Suppressor macrophage treated with lipopolysaccharide for 4 hours (primary cell): ENCODE measurements around the gene MBD6.
"Not testable (repeated sequence)": the region's sequence is repeated elsewhere in the genome, so short reads cannot be mapped to it uniquely, and the experiment has no call there.

Experiments
- DNase-seq: peaks from one replicate; pipeline ENCODE4 v3.0.0-alpha.2; 2020

MBD6 gene

DNA sequence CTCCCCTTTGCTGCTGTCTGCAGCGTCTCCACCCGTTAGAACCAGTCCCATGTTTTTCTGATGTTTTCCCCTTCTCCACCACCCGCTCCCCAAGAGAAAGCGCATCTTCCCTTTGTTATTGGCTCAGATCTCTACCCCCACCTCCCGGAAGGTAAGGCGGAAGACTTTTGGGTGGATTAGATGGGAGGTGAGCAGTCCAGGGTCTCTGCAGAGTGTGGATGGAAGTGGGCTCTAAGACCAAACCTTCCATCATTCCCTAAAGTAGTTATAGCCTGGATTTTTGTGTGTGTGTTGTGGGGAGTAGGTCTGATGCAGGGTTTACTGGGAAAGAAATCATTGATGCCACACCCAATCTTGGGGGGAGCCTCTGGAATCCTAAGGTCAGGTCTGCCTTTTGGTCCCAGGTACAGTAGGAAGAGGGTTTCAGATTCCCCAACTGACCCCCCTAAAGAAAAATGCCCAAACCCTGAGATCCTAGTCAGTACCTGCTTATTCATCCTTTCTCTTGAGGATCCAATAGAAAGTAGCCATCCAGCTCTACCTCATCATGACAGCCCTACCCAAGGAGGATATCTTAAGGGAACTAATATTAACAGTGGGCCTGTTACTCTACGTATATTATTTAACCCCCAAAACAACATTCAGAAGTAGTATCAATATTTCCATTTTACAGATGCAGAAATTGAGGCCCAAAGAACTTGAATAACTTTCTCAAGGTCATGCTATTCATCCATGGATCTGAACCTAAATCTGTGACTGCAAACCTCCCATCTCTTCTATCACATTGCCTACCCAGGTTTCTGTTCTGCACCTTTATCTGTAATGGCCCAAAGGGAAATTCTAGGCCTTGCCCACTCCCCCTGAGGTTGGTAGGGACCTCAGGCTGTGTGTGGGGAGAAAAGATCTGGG lies 28.3 kb downstream of the MBD6 start:
- no peak for DNase-seq

DNA sequence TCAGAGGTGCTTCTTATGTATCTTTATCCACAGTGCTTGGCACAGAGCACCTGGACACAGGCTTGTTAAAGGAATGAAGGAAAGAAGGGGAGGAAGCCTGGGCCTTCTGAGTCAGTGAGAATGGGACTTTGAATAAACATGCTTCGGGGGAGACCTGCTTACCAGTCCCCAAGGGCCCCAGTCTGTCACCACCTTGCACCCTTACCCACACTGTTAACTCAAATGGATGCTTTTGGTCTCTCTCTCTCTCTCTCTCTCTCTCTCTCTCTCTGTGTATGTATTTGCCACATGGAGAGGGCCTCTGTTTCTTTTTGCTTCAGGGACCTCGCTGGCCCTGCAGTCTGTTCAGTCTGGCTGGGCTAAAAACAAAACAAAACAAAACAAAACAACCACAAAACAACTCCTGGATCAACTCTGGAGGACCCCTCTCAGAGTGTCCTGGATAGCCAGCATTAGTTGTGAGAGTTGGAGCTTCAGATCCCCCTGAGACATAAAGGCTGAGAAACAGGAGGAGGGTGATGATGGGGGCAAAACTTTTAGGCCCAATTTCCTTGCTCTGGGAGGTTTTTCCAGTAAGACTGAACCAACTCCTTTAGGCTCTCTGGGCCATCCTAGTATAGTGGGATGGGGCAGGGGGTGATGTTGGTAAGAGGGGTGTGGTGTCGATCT lies 29.1 kb downstream of the MBD6 start:
- DNase-seq = no peak

DNA sequence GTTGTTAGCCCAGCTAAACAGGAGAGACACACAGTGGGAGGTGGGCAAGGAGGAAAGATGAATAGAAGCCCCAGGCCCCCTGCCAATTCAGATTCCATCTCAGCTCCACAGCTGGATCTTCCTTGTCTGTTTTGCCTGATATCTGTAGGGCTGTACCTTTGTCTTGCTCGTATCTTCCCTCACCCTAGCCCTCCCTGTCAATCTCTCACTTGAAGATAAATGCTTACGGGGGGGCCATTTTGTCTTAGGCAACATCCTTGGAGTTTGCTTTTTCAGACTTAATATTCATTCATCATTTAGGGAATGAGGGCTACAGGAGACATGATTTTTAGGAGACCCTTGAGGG lies 29.7 kb downstream of the MBD6 start:
- DNase-seq = no peak

DNA sequence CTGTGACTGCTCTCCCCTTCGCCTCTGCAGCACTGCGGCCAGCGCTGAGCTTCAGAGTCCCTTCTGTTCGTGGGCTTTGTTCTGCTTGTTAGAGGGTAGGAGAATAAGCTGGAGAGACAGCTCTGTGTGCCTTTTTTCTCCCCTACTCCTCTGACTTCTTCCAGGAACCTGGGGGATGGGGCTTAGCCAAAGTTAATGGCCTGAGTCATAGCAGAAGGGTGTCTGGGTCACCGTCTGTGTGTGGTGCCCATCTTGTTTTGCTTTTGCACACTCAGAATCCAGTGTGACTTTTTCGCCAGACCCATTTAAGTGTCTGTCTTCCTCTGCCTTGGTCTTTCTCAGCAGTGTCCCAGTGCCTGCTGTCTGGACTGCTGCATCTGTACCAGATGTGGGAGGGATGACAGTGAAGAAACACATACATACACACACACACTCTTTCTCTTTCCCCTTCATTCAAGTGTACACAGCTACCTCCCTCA lies 30.2 kb downstream of the MBD6 start:
- no peak for DNase-seq

DNA sequence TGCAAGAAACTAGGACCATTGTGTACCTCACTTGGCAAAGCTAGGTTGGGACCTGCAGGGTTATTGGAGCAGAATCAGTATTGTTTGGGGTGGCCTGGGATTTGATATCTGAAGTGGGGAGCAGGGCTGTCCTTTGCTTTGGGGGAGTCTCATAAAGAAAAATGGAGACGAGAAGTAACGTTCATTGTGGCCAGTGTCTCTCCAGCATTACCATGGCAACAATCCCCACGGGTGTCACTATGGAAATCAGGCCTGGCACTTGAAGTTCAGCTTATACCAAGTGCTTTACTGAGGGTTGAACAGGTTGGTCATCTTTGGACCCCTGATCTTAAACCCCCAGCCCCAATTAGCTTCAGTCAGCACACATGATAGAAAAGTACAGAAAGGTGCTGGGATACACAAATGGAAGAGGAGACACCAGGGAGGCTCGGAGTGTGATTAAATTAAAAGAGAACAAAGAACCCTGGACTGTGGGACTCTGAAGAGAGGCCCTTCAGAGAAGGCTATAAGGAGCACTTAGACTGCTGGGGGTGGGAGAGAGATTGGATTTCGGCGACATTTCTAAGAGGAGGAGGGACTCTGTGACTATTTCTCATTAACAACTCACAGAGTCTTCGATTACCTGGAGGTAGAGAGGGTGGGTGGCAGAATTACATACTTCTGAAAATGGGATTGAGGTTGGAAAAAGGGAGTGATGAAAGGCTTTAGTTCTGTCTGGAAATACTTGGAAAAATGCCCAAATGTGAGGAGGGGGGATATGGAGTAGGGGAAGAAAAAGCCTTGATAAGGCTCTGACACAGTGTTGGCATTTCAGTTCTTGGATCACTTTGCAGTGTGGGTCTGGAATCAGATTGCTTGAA lies 30.9 kb downstream of the MBD6 start:
- DNase-seq = no peak

DNA sequence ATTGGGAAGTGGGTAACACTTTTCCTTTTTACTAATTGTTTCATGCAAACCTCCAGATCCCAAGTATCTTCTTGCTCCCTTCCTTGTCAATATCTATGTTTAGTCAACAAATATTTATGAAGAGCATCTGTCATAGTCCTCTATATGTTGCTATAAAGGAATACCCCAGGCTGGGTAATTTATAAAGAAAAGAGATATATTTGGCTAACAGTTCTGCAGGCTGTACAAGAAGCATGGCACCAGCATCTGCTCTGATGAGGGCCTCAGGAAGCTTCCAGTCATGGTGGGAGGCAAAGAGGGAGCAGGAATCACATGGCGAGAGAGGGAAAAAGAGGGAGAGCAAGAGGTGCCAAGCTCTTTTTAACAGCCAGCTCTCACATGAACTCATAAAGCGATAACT lies 31.8 kb downstream of the MBD6 start:
- DNase-seq = no peak

DNA sequence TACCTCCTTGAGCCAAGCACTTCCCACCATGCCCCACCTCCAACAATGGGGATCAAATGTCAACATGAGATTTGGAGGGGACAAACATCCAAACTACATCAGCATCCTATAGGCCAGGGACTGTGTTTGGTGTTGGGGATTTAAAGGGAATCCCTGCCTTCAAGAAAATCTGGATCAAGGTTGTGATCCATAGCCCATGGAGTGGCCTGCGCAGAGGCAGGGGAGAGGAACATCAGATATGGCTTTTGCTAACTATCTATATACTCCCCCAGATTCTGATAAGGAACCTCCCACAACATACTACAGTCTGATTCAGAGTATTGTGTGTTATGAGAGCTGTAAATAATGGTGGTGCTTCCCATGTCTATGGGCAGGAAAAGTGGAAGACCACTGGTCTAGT lies 32.3 kb downstream of the MBD6 start:
- no peak for DNase-seq

DNA sequence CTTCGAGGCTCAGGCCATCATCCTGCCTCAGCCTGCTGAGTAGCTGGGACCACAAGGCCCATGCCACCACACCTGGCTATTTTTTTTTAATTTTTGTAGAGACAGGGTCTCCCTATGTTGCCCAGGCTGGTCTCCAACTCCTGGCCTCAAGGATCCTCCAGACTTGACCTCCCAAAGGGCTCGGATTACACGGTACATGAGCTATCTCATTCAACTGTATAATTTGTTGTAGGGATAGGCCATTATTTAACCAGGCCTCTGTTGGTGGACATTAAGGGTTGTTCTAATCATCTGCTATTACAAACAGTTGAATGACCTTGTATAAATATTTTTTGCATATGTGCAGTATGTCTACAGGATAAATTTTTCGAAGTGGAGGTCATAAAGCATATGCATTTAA lies 36.2 kb downstream of the MBD6 start:
- DNase-seq = no peak

DNA sequence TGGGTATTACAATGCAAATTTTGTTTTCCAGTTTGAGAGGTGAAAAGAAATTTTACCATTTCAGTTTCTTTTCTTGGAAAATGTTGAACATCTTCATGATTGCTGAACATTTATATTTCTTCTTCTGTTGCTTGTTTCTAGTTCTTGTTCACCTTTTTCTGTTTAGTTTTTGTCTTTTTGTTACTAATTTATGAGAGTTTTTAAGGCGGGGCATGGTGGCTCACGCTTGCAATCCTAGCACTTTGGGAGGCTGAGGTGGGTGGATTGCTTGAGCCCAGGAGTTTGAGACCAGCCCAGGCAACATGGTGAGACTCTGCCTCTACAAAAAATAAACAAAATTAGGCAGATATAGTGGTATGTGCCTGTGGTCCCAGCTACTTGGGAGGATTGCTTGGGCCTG lies 37.9 kb downstream of the MBD6 start:
- DNase-seq = no peak

DNA sequence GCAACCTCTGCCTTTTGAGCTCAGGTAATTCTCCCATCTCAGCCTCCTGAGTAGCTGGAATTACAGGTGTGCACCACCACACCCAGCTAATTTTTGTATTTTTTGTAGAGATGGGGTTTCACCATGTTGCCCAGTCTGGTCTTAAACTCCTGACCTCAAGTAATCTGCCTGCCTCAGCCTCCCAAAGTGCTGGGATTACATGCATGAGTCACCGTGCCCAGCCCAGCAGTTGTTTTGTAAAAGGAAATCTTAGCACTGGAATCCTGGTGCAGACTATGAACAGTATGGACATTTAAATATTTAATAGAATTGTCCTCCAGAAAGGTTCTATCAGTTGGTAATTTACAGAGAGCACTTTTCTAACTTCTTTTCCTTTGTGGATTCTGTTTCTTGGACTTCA lies 38.5 kb downstream of the MBD6 start:
- not testable (repeated sequence) for DNase-seq

DNA sequence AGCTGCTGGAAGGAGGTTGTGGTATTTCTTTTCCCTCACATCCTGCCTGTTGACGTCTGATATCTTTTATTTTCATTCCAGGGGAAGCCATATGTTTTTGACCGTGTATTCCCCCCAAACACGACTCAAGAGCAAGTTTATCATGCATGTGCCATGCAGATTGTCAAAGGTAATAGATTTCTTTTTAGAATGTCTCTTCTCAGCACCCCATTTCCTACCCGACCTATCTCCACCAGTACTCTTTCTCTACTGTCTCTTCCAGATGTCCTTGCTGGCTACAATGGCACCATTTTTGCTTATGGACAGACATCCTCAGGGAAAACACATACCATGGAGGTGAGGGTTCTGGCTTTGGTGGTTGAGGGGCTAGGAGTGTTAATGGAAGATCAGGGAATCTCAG lies 40.7 kb downstream of the MBD6 start:
- no peak for DNase-seq

DNA sequence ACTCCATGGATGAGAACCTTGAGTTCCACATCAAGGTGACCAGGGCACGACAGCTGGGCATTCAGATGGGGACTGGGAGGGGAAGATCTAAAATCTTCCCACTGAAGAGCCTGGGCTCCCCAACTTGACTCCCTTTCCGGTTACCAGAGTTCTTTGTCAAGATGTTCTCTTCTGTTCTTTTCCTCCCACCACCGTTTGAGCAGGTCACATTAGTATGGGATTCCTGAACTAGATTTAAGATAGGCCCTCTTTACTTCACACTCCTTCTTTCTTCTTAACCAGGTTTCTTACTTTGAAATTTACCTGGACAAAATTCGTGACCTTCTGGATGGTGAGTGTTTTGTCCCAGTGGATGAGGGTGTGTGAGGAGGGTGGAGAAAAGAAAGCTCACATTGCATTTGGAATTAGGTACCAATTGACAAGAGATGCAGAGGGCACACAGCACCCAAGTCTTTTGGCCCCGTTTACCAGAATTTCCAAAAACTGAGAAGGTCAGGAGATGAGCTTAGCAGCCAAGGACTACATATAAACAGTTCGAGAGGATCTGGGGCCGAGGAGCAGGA lies 41.6 kb downstream of the MBD6 start:
- no peak for DNase-seq

DNA sequence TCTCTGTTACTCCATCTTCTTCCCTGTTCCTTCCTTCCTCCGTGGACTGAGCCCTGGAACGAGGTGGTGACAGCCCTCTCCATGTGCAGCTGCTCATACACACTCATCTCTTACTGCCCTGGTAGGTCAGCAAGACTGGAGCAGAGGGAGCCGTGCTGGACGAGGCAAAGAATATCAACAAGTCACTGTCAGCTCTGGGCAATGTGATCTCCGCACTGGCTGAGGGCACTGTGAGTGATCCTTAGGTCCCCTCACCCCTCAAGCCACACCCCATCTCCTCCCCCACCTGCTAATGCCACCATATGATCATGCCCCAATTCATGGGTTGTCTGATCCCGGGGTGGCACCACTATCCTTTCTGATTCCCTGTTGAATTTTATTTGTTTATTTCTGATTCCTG lies 46.2 kb downstream of the MBD6 start:
- no peak for DNase-seq

DNA sequence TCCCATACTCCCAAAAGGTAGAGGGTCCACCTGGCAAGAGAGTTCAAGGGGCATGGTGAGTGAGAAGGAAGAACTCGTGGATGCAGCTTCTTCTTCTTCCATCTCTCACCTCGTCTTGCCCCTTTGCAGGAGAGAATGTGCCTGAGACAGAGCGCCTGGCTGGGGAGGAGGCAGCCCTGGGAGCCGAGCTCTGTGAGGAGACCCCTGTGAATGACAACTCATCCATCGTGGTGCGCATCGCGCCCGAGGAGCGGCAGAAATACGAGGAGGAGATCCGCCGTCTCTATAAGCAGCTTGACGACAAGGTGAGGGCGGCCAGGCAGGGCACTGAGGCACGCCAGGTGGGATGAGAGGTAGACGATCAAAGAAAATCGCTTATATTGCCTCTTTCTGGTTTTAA lies 47.2 kb downstream of the MBD6 start:
- no peak for DNase-seq

DNA sequence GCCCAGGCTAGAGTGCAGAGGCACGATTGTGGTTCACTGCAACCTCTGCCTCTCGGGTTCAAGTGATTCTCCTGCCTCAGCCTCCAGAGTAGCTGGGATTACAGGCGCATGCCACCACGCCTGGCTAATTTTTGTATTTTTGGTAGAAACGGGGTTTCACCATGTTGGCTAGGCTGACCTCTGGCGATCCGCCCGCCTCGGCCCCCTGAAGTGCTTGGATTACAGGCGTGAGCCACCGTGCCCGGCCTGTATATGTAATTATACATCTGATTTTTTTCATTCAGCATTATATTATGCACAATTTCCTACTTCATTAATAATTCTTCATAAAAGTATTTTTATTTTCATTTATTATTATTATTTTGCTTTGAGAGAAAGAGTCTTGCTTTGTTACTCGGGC lies 47.8 kb downstream of the MBD6 start:
- DNase-seq = not testable (repeated sequence)

DNA sequence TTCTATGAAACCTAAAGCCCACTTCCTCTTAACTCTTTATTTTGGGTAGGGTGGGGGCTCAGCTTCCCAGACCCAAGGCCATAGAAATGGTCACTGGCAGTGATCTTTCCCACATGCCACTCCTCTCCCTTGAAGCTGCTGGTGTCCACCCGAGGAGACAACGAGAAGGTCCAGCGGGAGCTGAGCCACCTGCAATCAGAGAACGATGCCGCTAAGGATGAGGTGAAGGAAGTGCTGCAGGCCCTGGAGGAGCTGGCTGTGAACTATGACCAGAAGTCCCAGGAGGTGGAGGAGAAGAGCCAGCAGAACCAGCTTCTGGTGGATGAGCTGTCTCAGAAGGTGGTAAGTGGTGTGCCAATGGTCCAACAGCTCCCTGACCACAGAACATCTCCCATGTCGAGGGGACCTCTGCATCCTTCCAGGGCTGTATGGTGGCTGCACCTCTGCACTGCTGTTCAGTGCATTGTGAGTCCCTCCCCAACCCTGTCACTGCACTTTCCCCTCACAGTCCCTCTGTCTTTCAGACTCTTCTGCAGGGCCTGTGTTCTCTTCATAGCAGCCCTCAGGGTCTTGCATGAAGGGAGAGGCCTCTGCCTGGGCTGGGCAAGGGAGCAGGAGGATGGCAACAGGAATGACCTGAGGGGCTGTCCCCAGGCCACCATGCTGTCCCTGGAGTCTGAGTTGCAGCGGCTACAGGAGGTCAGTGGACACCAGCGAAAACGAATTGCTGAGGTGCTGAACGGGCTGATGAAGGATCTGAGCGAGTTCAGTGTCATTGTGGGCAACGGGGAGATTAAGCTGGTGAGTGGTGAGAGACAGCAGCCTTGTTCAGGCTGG lies 49.5 kb downstream of the MBD6 start:
- no peak for DNase-seq

DNA sequence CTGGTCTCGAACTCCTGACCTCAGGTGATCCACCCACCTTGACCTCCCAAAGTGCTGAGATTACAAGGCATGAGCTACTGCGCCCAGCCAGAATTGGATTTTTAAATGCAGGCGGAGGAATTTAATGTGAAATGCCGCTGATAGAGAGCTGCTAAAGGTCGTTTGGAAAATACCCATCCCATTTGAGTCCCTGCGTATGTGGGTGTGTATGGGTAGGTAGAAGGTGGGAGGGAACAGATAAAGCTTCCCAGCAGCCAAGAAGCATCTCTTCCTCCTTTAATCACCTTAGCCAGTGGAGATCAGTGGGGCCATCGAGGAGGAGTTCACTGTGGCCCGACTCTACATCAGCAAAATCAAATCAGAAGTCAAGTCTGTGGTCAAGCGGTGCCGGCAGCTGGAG lies 52.2 kb downstream of the MBD6 start:
- no peak for DNase-seq

DNA sequence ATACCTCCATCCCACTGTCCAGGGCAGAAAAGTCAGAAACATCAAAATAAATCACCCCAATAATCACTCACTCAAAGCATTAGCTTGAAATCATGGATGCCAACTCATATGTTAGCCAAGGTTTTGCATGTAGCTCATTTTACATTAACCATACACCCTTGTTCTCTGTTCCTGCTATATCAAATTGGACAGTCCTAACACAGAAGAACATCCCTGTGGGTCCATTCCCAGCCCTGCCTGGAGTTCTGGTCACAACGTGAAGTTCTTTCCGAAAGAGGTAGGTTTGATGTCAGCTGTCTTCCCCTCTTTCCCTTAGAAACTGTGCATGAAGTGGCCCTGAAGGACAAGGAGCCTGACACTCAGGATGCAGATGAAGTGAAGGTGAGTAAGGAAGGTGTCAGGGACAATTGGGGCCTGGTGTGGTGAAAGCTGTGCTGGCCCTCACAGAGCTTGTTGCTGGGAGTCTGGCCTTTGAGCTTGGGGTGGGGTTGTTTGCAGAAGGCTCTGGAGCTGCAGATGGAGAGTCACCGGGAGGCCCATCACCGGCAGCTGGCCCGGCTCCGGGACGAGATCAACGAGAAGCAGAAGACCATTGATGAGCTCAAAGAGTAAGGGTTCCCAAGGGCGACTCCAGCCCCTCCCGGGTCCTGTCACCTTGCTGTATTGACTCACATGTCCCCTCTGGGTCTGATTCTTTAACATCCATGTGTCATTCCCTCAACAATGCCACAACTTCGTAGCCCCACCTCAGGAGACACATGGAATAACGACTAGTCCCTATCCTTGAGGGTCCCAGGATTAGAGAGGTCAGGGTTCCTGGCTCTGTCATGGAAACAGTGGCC lies 53.4 kb downstream of the MBD6 start:
- DNase-seq = no peak

DNA sequence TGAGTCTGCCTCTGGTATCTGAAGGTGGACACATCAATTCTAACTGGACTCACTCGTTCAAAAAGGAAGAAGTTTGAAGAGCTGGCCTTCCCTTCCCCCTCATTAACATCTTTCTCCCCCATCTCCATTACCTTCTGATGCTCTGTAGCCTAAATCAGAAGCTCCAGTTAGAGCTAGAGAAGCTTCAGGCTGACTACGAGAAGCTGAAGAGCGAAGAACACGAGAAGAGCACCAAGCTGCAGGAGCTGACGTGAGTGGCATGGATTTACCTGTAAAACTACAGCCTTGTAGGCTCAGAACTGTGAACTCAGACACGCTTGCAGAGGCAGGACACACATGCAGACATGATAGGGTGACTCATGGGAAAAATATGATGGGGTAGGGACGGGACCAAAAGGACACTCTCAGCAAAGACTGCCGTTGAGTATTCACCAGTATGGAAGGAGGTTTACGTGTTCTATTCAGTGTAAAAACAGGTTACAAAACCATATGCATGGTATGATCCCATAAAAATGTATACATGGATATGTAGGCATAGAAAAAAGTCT lies 54.1 kb downstream of the MBD6 start:
- DNase-seq = no peak

DNA sequence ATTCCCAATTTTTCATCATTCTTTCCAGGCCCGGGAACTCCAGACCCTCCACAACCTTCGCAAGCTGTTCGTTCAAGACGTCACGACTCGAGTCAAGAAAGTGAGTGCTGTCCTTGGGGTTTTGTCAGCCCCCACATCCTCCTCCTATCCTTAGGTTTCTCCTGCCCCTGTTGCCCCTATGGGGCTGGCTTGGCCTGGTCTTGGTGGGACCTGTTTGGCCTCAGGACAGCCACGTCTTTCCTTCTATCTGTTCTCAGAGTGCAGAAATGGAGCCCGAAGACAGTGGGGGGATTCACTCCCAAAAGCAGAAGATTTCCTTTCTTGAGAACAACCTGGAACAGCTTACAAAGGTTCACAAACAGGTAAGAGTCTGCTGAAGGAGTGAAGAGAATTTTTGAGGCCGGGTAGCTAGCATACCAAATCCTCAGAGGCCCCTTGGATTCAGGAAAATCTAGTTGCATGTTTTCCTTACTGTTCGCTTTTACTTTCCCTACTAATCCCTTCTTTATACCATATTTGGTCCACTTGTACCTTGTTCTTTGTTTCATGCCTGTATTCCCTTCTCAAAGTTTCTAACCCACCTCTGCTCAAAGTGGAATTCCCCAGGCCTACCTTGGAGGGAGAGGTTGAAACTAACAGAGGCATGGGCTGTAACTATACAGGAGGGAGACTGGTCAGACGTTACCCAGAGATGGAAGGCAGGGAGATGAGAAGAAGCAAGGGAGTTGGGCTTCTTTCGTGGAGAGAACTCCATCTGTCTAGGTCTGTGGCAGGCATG lies 55.5 kb downstream of the MBD6 start:
- DNase-seq = no peak
